HEK293 (cell line): ENCODE data around the gene CYTH4.

Experiments
- BCL11A ChIP-seq: fragments of 450-650 bp; formaldehyde crosslinking; IDR thresholded peaks from 2 replicates; pipeline ENCODE4 v1.5.1; 2016; ENCODE audit warnings: low read depth, missing biosample characterization, missing genetic modification characterization
- PRDM1 ChIP-seq: fragments of 450-650 bp; formaldehyde crosslinking; IDR thresholded peaks from 2 replicates; pipeline ENCODE4; 2016; ENCODE audit warnings: missing biosample characterization, missing genetic modification characterization
- SETDB1 ChIP-seq: IDR thresholded peaks from one replicate; pipeline ENCODE4 v1.6.1; 2017; ENCODE audit warnings: mild to moderate bottlenecking, low read length, moderate library complexity, mixed read lengths; ENCODE audit not compliant: insufficient read length
- ZBTB1 ChIP-seq: fragments of 450-650 bp; formaldehyde crosslinking; IDR thresholded peaks from 2 replicates; pipeline ENCODE4 v1.5.1; 2016; ENCODE audit warnings: missing biosample characterization, missing genetic modification characterization
- ZNF121 ChIP-seq: fragments of 450-650 bp; formaldehyde crosslinking; IDR thresholded peaks from 2 replicates; pipeline ENCODE4 v1.5.1; 2016; ENCODE audit warnings: missing biosample characterization, missing genetic modification characterization
- ZNF280C ChIP-seq: fragments of 450-650 bp; formaldehyde crosslinking; IDR thresholded peaks from 2 replicates; pipeline ENCODE4 v1.5.1; 2016; ENCODE audit warnings: missing biosample characterization, missing genetic modification characterization
- ZNF701 ChIP-seq: fragments of 450-650 bp; formaldehyde crosslinking; IDR thresholded peaks from 2 replicates; pipeline ENCODE4 v1.5.1; 2016; ENCODE audit warnings: missing biosample characterization, missing genetic modification characterization
- TF ChIP-seq, protein P1 (sequence below): fragments of 450-650 bp; formaldehyde crosslinking; IDR thresholded peaks from 2 replicates; pipeline ENCODE4 v1.5.1; 2016; ENCODE audit warnings: missing biosample characterization, missing genetic modification characterization
- TF ChIP-seq, protein P2 (sequence below): fragments of 450-650 bp; formaldehyde crosslinking; IDR thresholded peaks from 2 replicates; pipeline ENCODE4 v1.5.1; 2017; ENCODE audit warnings: missing biosample characterization, missing genetic modification characterization

GRCh38 chr22:37284126-37284804 is 2.0 kb downstream of the CYTH4 start:
- TF ChIP-seq, protein P1, sequence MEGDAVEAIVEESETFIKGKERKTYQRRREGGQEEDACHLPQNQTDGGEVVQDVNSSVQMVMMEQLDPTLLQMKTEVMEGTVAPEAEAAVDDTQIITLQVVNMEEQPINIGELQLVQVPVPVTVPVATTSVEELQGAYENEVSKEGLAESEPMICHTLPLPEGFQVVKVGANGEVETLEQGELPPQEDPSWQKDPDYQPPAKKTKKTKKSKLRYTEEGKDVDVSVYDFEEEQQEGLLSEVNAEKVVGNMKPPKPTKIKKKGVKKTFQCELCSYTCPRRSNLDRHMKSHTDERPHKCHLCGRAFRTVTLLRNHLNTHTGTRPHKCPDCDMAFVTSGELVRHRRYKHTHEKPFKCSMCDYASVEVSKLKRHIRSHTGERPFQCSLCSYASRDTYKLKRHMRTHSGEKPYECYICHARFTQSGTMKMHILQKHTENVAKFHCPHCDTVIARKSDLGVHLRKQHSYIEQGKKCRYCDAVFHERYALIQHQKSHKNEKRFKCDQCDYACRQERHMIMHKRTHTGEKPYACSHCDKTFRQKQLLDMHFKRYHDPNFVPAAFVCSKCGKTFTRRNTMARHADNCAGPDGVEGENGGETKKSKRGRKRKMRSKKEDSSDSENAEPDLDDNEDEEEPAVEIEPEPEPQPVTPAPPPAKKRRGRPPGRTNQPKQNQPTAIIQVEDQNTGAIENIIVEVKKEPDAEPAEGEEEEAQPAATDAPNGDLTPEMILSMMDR (tag by site-specific recombination): no peak
- TF ChIP-seq ZNF701 (tag by site-specific recombination): no peak
- TF ChIP-seq PRDM1 (tag by site-specific recombination): no peak
- no peak for TF ChIP-seq ZNF280C (tag by site-specific recombination)
- TF ChIP-seq BCL11A (tag by site-specific recombination): no peak
- TF ChIP-seq, protein P2, sequence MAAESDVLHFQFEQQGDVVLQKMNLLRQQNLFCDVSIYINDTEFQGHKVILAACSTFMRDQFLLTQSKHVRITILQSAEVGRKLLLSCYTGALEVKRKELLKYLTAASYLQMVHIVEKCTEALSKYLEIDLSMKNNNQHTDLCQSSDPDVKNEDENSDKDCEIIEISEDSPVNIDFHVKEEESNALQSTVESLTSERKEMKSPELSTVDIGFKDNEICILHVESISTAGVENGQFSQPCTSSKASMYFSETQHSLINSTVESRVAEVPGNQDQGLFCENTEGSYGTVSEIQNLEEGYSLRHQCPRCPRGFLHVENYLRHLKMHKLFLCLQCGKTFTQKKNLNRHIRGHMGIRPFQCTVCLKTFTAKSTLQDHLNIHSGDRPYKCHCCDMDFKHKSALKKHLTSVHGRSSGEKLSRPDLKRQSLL: no peak
- TF ChIP-seq ZBTB1: no peak
- no peak for TF ChIP-seq SETDB1
- TF ChIP-seq ZNF121 (tag by site-specific recombination): no peak
